Activated CD4-positive, alpha-beta T cell treated with anti-CD3 and anti-CD28 coated beads, Interleukin-2, amount 50 U/mL, for 1 hour (primary cell): ENCODE results near the gene ZBTB45.
"Not testable (repeated sequence)": the region's sequence is repeated elsewhere in the genome, so short reads cannot be mapped to it uniquely, and the experiment has no call there.

Experiments
- DNase-seq: peaks from one replicate; pipeline ENCODE4 v3.0.0-alpha.2; 2020

The ZBTB45 gene

DNA sequence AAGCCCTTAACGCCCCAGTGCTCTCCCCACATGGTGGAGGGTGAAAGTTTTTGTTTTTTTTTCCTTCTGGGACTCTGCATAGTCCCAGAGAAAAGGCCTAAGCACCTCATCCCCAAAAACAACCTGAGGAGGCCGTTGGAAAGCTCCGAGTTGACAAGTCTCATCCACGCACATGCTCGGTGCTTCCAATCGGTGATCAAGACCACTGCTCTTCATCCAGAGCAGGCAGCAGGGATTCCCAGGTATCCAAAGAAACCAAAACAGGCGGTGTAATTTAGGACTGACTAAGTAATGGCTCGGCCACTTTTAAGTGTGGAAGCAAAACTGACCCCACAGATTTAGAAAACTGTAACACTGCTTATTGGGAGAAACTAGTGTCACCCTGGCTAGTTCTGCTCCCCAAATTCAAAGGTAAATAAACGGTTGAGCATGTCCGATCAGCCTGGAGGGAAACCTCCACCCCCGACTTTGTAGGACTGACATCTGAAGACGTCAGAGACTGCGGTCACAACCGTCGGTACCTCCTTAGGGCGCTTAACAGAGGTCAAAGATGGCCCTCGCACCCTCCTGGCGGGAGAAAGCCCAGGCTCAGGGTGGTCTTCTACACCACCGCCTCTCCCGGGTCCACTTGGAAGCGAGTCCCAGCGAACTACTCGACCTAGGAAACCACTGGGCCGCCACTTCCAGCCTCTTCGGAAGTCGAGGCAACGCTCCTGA is 44.5 kb downstream of the ZBTB45 start:
- no peak for DNase-seq

DNA sequence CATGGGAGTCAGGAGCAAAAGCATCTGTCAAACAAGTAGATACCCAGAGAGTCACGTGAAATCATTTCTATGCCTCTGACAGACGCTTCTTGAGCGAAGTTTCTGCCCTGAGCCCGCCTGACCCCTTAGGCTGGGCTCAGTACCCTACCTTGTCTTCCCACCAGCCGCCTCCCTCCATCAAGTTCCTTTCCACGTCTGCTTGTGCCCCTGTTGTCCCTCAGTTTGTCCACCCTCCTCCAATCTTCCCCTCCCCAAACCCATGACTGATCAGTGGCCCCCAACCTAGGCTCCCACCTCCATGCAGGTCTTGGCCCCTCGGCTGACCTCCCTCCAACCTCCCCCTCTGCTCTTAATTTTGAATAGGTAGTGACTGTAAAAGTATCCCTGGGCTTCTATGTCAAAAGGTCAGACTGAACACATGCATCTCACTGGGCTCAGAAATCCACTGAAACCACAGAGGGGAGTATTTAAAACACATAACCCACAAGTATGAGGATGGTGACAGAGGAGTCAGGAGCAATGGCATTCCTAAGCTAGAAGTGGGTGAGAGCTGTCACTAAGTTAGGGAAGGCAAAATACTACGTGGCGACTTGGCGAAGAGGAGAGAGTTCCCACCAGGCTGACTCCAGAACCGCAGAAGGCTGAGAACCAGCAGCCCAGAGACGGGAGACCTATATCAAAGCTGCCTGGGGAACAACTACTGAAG is 45.2 kb downstream of the ZBTB45 start:
- no peak for DNase-seq

DNA sequence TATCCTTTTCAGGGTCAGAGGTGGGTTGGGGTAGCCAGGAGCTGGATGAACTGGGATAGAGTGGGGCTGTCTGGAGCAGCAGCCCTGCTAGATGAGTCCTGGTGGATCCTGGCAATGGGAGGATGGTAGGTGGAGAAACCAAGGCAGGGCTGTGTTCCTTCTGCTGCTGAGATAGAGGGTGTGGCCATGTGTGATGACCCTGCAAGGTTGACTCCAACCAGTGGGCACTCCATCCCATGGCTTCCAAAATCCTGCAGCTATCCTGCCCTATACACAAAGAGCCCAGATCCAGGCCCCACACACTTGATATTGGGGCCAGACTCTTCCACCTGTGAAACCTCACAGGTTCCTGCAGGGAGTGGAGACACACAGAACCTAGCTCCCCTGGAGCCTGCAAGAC is 45.8 kb downstream of the ZBTB45 start:
- DNase-seq = no peak

DNA sequence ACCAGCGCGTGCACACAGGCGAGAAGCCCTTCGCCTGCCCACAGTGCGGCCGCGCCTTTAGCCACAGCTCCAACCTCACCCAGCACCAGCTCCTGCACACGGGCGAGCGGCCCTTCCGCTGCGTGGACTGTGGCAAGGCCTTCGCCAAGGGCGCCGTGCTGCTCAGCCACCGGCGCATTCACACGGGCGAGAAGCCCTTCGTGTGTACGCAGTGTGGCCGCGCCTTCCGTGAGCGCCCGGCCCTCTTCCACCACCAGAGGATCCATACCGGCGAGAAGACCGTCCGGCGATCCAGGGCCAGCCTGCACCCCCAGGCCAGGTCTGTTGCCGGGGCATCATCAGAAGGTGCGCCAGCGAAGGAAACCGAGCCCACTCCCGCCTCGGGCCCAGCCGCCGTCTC is 47.9 kb downstream of the ZBTB45 start:
- no peak for DNase-seq

DNA sequence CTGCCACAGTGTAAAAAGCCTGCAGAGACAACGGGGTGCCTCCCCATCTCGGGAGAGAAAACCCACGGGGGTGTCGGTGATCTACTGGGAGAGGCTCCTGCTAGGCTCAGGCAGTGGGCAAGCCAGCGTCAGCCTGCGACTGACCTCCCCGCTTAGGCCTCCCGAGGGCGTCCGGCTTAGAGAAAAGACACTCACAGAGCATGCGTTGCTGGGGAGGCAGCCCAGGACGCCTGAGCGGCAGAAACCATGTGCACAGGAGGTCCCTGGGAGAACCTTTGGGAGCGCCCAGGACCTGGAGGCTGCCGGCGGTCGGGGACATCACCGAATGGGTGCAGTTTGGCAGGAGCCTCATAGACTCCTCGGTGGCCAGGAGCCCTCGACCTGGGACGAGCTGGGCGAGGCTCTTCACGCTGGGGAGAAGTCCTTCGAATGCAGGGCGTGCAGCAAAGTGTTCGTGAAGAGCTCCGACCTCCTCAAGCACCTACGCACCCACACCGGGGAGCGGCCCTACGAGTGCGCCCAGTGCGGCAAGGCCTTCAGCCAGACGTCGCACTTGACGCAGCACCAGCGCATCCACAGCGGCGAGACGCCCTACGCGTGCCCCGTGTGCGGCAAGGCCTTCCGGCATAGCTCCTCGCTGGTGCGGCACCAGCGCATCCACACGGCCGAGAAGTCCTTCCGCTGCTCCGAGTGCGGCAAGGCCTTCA is 48.6 kb downstream of the ZBTB45 start:
- DNase-seq = not testable (repeated sequence)

DNA sequence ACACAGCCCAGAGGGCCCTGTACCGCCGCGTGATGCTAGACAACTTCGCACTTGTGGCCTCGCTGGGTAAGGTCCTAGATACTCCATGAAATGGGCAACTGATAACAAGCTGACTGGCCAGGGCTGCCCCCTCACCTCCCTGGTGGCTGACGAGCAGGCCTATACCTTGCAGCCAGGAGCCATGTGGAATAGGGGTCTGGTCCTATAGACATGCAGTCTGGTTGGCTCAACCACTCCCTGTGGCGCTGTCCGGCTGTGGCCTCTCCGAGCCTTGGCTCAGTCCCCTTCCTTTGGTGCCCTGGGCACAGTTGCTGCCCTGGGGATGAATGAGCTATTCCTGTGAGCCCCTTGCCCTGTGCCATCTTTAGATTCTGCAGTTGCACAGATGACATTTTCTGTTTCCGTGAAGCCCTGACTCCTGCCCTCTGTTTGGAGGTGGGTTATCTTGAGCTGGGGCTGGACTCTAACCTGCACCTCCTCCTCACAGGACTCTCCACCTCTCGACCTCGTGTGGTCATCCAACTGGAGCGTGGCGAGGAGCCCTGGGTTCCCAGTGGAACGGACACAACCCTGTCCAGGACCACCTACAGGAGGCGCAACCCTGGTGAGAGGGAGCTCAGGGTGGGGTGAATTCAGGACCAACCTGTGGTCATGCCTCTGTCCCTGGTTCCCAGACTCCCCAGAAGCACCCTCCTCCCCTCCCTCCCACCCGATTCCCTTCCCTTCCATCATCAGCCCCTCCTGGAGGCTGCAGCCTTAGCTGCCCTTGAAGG is 50.2 kb downstream of the ZBTB45 start:
- DNase-seq = no peak

DNA sequence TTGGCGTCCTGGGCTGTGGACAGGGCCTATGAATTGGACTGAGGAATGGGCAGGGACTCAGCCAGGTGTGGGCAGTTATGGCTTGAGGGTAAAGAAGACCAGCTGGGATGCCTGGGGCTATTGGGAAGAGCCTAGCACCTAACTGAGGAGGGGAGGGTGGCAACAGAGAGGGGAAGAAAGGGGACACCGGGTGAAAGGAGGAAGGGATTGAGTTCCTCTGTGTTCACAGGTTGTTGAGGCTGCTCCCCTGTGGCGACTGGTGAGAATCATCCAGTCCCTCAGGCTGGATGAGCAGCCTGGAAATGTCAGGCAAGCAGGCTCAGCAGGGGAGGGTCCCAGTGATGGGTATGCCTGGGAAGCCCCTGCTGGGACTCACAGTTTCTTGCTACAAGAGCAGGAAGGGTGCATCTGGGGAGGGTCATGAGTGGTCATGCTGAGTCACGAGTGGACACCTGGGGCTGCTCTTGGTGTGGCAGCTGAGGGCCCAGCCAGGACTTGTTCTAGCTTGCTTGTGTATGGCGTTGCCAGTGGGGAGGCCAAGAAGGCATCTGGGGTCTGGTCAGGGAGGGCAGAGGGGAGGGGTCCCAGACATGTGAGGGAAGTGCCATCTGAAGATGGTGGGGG is 51.3 kb downstream of the ZBTB45 start:
- DNase-seq = no peak

DNA sequence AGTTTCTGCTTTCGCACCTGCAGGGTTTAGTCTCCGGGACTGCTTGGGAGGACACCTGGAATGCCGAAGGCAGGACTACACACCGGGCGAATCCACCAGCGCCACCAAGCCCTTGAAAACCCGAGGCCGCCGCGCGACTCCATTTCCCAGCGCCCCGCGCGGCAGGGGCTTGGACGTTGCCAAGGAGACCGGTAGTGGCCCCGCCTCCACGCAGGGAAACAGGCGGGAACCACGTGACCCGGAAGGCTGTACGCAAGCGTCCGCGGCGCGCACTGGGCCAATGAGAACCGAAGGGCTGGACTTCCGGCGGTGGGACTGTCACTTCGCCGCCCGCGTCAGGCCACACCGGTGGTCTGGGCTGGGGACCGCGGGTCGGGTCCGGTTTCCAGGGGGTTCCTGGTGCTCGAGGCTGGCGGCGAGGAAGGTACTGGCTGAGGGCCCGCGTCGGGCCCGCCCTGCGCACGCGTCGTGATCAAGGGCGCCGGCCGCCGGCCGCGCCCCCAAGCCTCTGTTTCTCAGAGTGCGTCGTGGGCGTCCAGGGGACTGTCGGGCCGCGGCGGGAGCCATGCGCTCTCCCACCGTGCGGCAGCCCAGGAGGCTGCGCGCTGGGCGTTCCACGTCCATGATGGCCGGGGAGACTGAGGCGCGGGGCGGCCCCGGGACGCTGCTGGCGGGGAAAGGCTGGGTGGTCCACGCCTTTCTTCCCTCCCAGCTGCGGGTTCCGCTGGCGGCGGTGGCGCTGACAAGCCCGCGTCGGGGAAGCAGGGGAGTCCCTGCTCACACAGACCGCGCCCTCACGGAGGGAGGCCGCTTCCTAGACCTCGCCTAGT is 52.6 kb downstream of the ZBTB45 start, which contains the start of gene ZNF324:
Gene ZNF324 (plus strand): TSS at position 321 of the 830 bp plus-strand sequence. CDS start 2,106 bp downstream, outside the sequence.
- DNase-seq = peak; percentile 97

DNA sequence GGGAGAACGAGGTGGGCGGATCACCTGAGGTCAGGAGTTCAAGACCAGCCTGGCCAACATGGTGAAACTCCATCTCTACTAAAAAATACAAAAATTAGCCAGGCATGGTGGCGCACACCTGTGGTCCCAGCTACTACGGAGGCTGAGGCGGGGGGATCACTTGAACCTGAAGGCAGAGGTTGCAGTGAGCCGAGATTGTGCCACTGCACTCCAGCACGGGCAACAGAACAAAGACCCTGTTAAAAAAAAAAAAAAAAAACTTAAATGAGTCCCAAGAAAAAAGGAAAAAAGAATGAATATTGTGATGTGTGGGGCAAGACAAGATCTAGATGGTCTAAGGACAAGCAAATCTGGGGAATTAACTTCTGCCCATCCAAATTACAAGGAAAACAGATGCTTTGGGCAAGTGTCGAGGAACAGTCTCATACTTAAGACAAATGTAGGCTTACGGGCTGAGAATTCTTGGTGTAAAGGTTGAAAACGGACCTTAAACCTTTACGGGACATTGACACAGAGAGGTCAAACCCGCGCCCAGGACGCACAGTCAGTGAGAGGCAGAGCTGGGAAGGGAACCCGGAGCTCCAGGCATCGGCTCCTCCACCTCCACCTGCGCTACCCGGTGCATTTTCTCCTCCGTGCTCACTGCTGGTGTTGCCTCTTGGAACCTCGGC is 53.4 kb downstream of the ZBTB45 start:
- DNase-seq = no peak
